Left ventricle myocardium inferior (tissue), 1 donor: ENCODE results near the gene TRNP1. TPM values are rescaled to one million over a fixed set of nuclear protein-coding genes. Genes with fewer than 3 reads are reported as not detected.

ENCODE experiments used
- DNase-seq: peaks from one replicate; pipeline ENCODE4 v3.0.0-alpha.2; 2020
- H3K27ac ChIP-seq: fragments of 200-600 bp; replicated peaks from 2 replicates; pipeline ENCODE4 v1.8.0; 2021
- H3K27me3 ChIP-seq: fragments of 200-600 bp; 2 replicates; pipeline ENCODE4 v1.8.0; 2021; ENCODE audit warnings: low read depth
- H3K36me3 ChIP-seq: fragments of 200-600 bp; 2 replicates; pipeline ENCODE4 v1.8.0; 2021
- H3K4me1 ChIP-seq: fragments of 200-600 bp; 2 replicates; pipeline ENCODE4 v1.8.0; 2021
- H3K4me3 ChIP-seq: fragments of 200-600 bp; 2 replicates; pipeline ENCODE4 v1.8.0; 2021; ENCODE audit warnings: mild to moderate bottlenecking, moderate library complexity
- H3K9me3 ChIP-seq: fragments of 200-600 bp; replicated peaks from 2 replicates; pipeline ENCODE4 v1.8.0; 2021
- intact Hi-C: fragments of 100-400 bp; cut with micrococcal nuclease; formaldehyde crosslinking; loops from one replicate; pipeline ENCODE4 v1.11.0; 2022
- total RNA-seq: library from RNA; stranded (reverse); fragmentation: NEBNext Ultra II Directional; extraction: Animal tissue kit (Norgen Biotek cat#: 25700); gene quantifications from one replicate; pipeline ENCODE4 v1.2.1, GENCODE V29; 2021
- TF ChIP-seq, protein P1 (sequence below): fragments of 200-600 bp; IDR thresholded peaks from 2 replicates; pipeline ENCODE4 v1.8.0; 2021; ENCODE audit warnings: antibody characterized with exemption, mild to moderate bottlenecking, borderline replicate concordance
- donor health status: DM: no; HTN: yes; CAD: no; lungs with severe emphysema.

TRNP1 gene
- total RNA-seq, 1 donor from 2014 or later = 35.7 TPM

- Histone ChIP-seq H3K4me1 (peaks cover 17% of the 10 kb centered on the region), H3K4me3 (no peak overlapping the region), H3K36me3 (no peaks in the 10 kb centered on the region), H3K27me3 (no peaks in the 10 kb centered on the region), H3K27ac (no peak overlapping the region), H3K9me3 (no peaks in the 10 kb centered on the region)
- intact Hi-C loops = no loop called here
- TF ChIP-seq, protein P1, sequence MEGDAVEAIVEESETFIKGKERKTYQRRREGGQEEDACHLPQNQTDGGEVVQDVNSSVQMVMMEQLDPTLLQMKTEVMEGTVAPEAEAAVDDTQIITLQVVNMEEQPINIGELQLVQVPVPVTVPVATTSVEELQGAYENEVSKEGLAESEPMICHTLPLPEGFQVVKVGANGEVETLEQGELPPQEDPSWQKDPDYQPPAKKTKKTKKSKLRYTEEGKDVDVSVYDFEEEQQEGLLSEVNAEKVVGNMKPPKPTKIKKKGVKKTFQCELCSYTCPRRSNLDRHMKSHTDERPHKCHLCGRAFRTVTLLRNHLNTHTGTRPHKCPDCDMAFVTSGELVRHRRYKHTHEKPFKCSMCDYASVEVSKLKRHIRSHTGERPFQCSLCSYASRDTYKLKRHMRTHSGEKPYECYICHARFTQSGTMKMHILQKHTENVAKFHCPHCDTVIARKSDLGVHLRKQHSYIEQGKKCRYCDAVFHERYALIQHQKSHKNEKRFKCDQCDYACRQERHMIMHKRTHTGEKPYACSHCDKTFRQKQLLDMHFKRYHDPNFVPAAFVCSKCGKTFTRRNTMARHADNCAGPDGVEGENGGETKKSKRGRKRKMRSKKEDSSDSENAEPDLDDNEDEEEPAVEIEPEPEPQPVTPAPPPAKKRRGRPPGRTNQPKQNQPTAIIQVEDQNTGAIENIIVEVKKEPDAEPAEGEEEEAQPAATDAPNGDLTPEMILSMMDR = no peak
- DNase-seq = no peak
Observed at GRCh38 chr1:27049607-27050006, 56.1 kb downstream of the TRNP1 start.

Other genes with a start within 250 kb of the TRNP1 start
- 5.6 TPM for gene PIGV, start 205.7 kb upstream of the TRNP1 start, total RNA-seq
- 11.8 TPM for gene ZDHHC18, start 167.0 kb upstream of the TRNP1 start, total RNA-seq
- 0.16 TPM for gene SFN, start 130.5 kb upstream of the TRNP1 start, total RNA-seq
- 14.9 TPM for gene GPN2, start 103.4 kb upstream of the TRNP1 start, total RNA-seq
- gene GPATCH3, start 93.2 kb upstream of the TRNP1 start, total RNA-seq = 7.9 TPM
- gene NR0B2, start 79.7 kb upstream of the TRNP1 start, total RNA-seq = 7.2 TPM
- 68.9 TPM for gene NUDC, start 71.9 kb upstream of the TRNP1 start, total RNA-seq
- 0.27 TPM for gene KDF1, start 33.2 kb upstream of the TRNP1 start, total RNA-seq
- gene TENT5B, start 19.2 kb downstream of the TRNP1 start, total RNA-seq = 30.2 TPM
- gene SLC9A1, start 161.4 kb downstream of the TRNP1 start, total RNA-seq = 19.5 TPM
- gene WDTC1, start 240.9 kb downstream of the TRNP1 start, total RNA-seq = 61.1 TPM